CD4-positive, CD25-positive, alpha-beta regulatory T cell (primary cell): ENCODE measurements around the gene MUSK. TPM values are rescaled to one million over a fixed set of nuclear protein-coding genes. Genes with fewer than 3 reads are reported as not detected.

Experiments
- ATAC-seq, 2 donors: fragments of 150-1000 bp; cut with Tn5 transposase; one replicate each; pipeline ENCODE4 v1.10.0; 2021; ENCODE audit warnings: low read depth in 2 of 2, moderate number of reproducible peaks in 2 of 2, moderate library complexity in 1 of 2
- DNase-seq, 3 donors: peaks; one replicate each; pipeline versions ENCODE4 v3.0.0 to v3.0.0-alpha.2; 2012 to 2022; ENCODE audit warnings: mixed read lengths in 1 of 3
- H3K27ac ChIP-seq: one replicate; pipeline ENCODE4 v1.7.0; 2013; ENCODE audit warnings: mild to moderate bottlenecking, low read length; ENCODE audit not compliant: insufficient read depth, poor library complexity, severe bottlenecking
- H3K27me3 ChIP-seq: one replicate; pipeline ENCODE4 v1.7.0; 2013; ENCODE audit warnings: low read length; ENCODE audit not compliant: control insufficient read depth, insufficient read depth
- H3K36me3 ChIP-seq: one replicate; pipeline ENCODE4 v1.7.0; 2013; ENCODE audit warnings: mild to moderate bottlenecking, low read length, moderate library complexity; ENCODE audit not compliant: control insufficient read depth, insufficient read depth
- H3K4me1 ChIP-seq: 2 replicates; pipeline ENCODE4 v1.7.0; 2013; ENCODE audit warnings: mild to moderate bottlenecking, low read length; ENCODE audit not compliant: insufficient read depth, control insufficient read depth, poor library complexity, severe bottlenecking
- H3K4me3 ChIP-seq: one replicate; pipeline ENCODE4 v1.7.0; 2013; ENCODE audit warnings: low read depth, mild to moderate bottlenecking, low read length, moderate library complexity
- H3K9me3 ChIP-seq, 2 experiments: 1 replicate in 1 of 2; 2 replicates in 1 of 2; pipeline ENCODE4 v1.7.0; 2013; ENCODE audit warnings: low read length in 2 of 2, mild to moderate bottlenecking in 1 of 2, moderate library complexity in 1 of 2; ENCODE audit not compliant: control insufficient read depth in 2 of 2
- H3K27ac Mint-ChIP-seq, 3 donors: one replicate each; pipeline ENCODE4 v1.8.0; 2020 to 2022; ENCODE audit warnings: mild to moderate bottlenecking in 3 of 3, mixed read lengths in 3 of 3, moderate library complexity in 2 of 3
- H3K27me3 Mint-ChIP-seq: one replicate; pipeline ENCODE4 v1.8.0; 2022; ENCODE audit warnings: mild to moderate bottlenecking, mixed read lengths
- H3K36me3 Mint-ChIP-seq: one replicate; pipeline ENCODE4 v1.8.0; 2020; ENCODE audit warnings: mixed read lengths
- H3K4me1 Mint-ChIP-seq, 4 donors: one replicate each; pipeline ENCODE4 v1.8.0; 2020 to 2022; ENCODE audit warnings: mixed read lengths in 4 of 4, mild to moderate bottlenecking in 1 of 4
- H3K4me3 Mint-ChIP-seq, 4 donors: one replicate each; pipeline ENCODE4 v1.8.0; 2020 to 2022; ENCODE audit warnings: mild to moderate bottlenecking in 4 of 4, mixed read lengths in 4 of 4, moderate library complexity in 3 of 4
- H3K9me3 Mint-ChIP-seq, 7 donors: one replicate each; pipeline ENCODE4 v1.8.0; 2020 to 2022; ENCODE audit warnings: mixed read lengths in 7 of 7, mild to moderate bottlenecking in 3 of 7, moderate library complexity in 2 of 7
- polyA plus RNA-seq, 4 donors: library from polyadenylated mRNA; unstranded; fragments of 300-500 nt; fragmentation: Illumina TruSeq; gene quantifications; one replicate each; pipeline ENCODE4 v1.2.3, GENCODE V29; 2021
- total RNA-seq: library from RNA; stranded (reverse); gene quantifications from one replicate; pipeline ENCODE4 v1.2.3, GENCODE V29; 2022

The MUSK gene
- total and polyA plus RNA-seq, 5 donors from 2014 or later = not detected

DNA sequence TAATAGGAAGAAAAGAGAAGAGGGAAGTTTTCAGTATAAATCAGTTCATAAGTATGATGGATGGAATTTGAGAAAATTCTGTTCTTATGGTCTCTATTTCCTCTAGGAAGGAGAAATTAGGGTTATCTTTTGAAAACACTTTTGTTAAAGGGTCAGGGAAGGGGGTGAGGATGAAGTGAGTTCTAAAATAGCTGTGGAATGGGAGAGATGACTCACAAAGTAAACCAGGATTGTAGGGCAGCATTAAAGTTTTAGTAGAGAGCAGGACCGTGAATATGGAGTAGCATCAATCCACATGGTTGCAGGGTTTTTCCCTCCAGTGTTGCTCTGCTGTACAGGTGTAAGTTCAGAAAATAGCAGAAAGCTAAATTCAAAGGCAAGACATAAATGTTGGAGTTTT, 32.4 kb downstream of the MUSK start:
- DNase-seq (no peak), ATAC-seq (no peak)
- peaks cover 5% of the 10 kb centered on the region for H3K27me3 Mint-ChIP-seq
- H3K4me3 Mint-ChIP-seq = no peak overlapping the region
- H3K9me3 Mint-ChIP-seq = peaks cover 0 to 6% (median 1%) of the 10 kb centered on the region in 7 donors
- H3K4me3 ChIP-seq = no peak overlapping the region
- no peaks in the 10 kb centered on the region for H3K27me3 ChIP-seq
- H3K36me3 Mint-ChIP-seq = no peaks in the 10 kb centered on the region
- no peak overlapping the region for H3K27ac Mint-ChIP-seq
- H3K36me3 ChIP-seq = no peaks in the 10 kb centered on the region
- H3K4me1 ChIP-seq = no peaks in the 10 kb centered on the region
- H3K27ac ChIP-seq = no peak overlapping the region
- no peaks in the 10 kb centered on the region for H3K9me3 ChIP-seq
- H3K4me1 Mint-ChIP-seq = no peaks in the 10 kb centered on the region

- Histone ChIP-seq H3K4me3 (no peak overlapping the region), H3K4me1 (no peaks in the 10 kb centered on the region)
Measured at GRCh38 chr9:110703669-110704068, 35.1 kb downstream of the MUSK start.

GRCh38 chr9:110707419-110707818, 38.8 kb downstream of the MUSK start:
- no peaks in the 10 kb centered on the region for H3K36me3 ChIP-seq
- H3K27me3 Mint-ChIP-seq = no peaks in the 10 kb centered on the region

More at GRCh38 chr9:110703669-110704068, 35.1 kb downstream of the MUSK start:
- Histone ChIP-seq H3K27me3 (no peaks in the 10 kb centered on the region), H3K36me3 (no peaks in the 10 kb centered on the region), H3K27ac (no peak overlapping the region), H3K9me3 (no peaks in the 10 kb centered on the region)
- H3K4me3 Mint-ChIP-seq = no peak overlapping the region
- no peak for DNase-seq
- ATAC-seq = no peak
- H3K4me1 Mint-ChIP-seq = no peaks in the 10 kb centered on the region
- H3K9me3 Mint-ChIP-seq = peaks cover 0 to 6% (median 0%) of the 10 kb centered on the region in 7 donors
- peaks cover 5% of the 10 kb centered on the region for H3K27me3 Mint-ChIP-seq
- H3K36me3 Mint-ChIP-seq = no peaks in the 10 kb centered on the region
- no peak overlapping the region for H3K27ac Mint-ChIP-seq

DNA sequence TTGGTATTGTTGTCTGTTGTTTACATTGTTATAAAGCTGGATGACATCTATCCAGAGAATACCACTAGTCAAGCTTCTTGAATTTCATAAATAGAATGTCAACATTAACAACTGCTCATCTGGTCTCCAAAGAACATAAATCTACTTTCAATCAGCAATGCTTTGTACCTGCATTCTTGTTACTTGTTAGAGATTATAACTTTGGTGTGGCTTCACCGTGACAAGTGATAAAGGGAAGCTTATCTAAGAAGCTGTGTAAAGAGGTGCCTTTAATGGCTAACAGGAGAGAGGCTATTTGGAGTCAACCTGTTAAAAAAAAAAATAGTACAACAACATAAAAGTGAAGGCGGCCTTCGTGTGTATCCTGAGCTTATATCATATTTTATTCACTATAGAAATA, 41.8 kb downstream of the MUSK start:
- Histone ChIP-seq H3K4me3 (no peak overlapping the region), H3K9me3 (no peaks in the 10 kb centered on the region), H3K27me3 (no peaks in the 10 kb centered on the region), H3K27ac (no peak overlapping the region), H3K36me3 (no peaks in the 10 kb centered on the region), H3K4me1 (no peaks in the 10 kb centered on the region)
- H3K4me3 Mint-ChIP-seq = no peak overlapping the region
- H3K27me3 Mint-ChIP-seq = no peaks in the 10 kb centered on the region
- no peaks in the 10 kb centered on the region for H3K4me1 Mint-ChIP-seq
- DNase-seq (no peak), ATAC-seq (no peak)
- H3K36me3 Mint-ChIP-seq = no peaks in the 10 kb centered on the region
- no peak overlapping the region for H3K27ac Mint-ChIP-seq
- peaks cover 0 to 4% (median 1%) of the 10 kb centered on the region in 7 donors for H3K9me3 Mint-ChIP-seq

More at GRCh38 chr9:110707419-110707818, 38.8 kb downstream of the MUSK start:
- no peaks in the 10 kb centered on the region for H3K9me3 ChIP-seq
- no peaks in the 10 kb centered on the region for H3K4me1 Mint-ChIP-seq
- ATAC-seq (no peak), DNase-seq (no peak)
- H3K27ac ChIP-seq = no peak overlapping the region
- no peaks in the 10 kb centered on the region for H3K36me3 Mint-ChIP-seq
- H3K4me1 ChIP-seq = no peaks in the 10 kb centered on the region
- no peaks in the 10 kb centered on the region for H3K27me3 ChIP-seq
- H3K4me3 Mint-ChIP-seq = no peak overlapping the region
- H3K9me3 Mint-ChIP-seq = peaks cover 0 to 1% (median 0%) of the 10 kb centered on the region in 7 donors
- H3K27ac Mint-ChIP-seq = no peak overlapping the region
- no peak overlapping the region for H3K4me3 ChIP-seq

GRCh38 chr9:110712955-110713354, 44.4 kb downstream of the MUSK start:
- no peaks in the 10 kb centered on the region for H3K36me3 Mint-ChIP-seq
- H3K9me3 ChIP-seq = no peaks in the 10 kb centered on the region
- H3K4me1 ChIP-seq = no peaks in the 10 kb centered on the region
- no peaks in the 10 kb centered on the region for H3K27me3 ChIP-seq
- no peaks in the 10 kb centered on the region for H3K27me3 Mint-ChIP-seq
- DNase-seq = no peak
- no peaks in the 10 kb centered on the region for H3K36me3 ChIP-seq
- peaks cover 0 to 5% (median 4%) of the 10 kb centered on the region in 7 donors for H3K9me3 Mint-ChIP-seq
- no peak overlapping the region for H3K27ac ChIP-seq
- no peak overlapping the region for H3K27ac Mint-ChIP-seq
- no peak overlapping the region for H3K4me3 Mint-ChIP-seq
- no peaks in the 10 kb centered on the region for H3K4me1 Mint-ChIP-seq
- H3K4me3 ChIP-seq = no peak overlapping the region
- ATAC-seq = no peak

DNA sequence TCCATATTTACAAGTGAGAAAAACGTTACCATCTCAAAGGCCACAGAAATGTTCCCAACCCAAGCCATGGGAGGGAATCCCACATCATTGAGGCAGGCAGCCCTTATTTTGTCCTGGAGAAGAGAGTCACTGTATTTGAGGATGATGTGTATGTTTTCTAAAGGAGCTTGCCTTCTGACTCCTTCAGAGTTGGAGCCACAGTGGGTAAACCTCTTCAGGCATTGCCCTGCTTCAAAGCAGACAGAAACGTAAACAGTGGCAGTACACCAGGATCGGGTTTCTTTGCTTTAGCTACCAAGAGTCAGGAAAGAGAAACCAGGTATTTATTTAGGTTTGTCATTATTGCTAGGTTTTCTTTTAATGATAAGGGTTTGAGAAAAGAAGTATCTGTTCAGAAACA, 45.7 kb downstream of the MUSK start:
- DNase-seq (no peak), ATAC-seq (no peak)
- H3K4me1 Mint-ChIP-seq = no peaks in the 10 kb centered on the region
- no peaks in the 10 kb centered on the region for H3K27me3 Mint-ChIP-seq
- H3K4me3 Mint-ChIP-seq = no peak overlapping the region
- H3K27me3 ChIP-seq = no peaks in the 10 kb centered on the region
- no peak overlapping the region for H3K27ac Mint-ChIP-seq
- no peaks in the 10 kb centered on the region for H3K9me3 ChIP-seq
- H3K9me3 Mint-ChIP-seq = peaks cover 0 to 8% (median 4%) of the 10 kb centered on the region in 7 donors
- no peaks in the 10 kb centered on the region for H3K4me1 ChIP-seq
- no peaks in the 10 kb centered on the region for H3K36me3 Mint-ChIP-seq
- no peak overlapping the region for H3K4me3 ChIP-seq
- H3K36me3 ChIP-seq = no peaks in the 10 kb centered on the region
- H3K27ac ChIP-seq = no peak overlapping the region

DNA sequence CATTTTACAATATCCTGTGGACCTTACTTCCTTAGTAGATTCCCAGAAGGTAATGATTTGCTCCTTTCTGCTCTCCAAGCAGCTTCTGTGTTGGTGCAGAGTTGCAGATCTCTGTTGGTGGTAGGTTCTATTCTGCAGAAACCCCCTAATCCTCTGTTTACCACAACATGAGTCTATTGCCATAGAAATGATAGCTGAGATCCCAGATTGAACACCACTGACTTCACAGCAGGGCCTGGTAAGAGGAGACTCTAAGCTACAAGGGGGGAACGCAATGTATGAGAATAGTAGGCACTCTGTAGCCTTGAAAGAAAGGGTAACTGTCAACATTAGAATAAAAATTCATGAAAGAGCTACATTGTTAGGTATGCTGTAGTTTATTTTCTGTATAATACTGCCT, 59.5 kb downstream of the MUSK start:
- ATAC-seq = no peak

DNA sequence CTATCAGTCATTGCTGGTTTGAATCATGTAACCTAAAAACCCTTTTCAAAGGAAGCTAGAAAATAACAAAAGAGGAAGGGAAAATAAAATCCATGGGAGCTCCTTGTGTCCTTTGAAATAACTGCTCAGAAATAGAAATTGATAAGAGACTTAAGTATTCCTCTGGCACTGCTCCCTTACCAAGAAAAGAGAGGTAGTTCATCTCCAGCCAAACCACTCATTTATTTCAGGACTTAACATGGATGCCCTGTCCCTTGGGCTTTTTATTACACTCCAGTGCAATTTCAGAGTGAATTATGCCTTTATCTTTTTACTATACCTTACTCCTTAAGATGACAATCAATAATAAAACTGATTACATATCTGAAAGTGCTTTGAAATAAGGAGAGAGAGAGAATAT, 61.0 kb downstream of the MUSK start:
- H3K36me3 ChIP-seq = no peaks in the 10 kb centered on the region
- no peak for ATAC-seq
- no peak overlapping the region for H3K27ac Mint-ChIP-seq
- no peaks in the 10 kb centered on the region for H3K27me3 Mint-ChIP-seq
- H3K9me3 Mint-ChIP-seq = peaks cover 0 to 5% (median 0%) of the 10 kb centered on the region in 7 donors
- no peak overlapping the region for H3K4me3 ChIP-seq
- H3K36me3 Mint-ChIP-seq = no peaks in the 10 kb centered on the region
- no peaks in the 10 kb centered on the region for H3K4me1 ChIP-seq
- H3K27me3 ChIP-seq = no peaks in the 10 kb centered on the region
- no peak for DNase-seq
- no peak overlapping the region for H3K4me3 Mint-ChIP-seq
- H3K4me1 Mint-ChIP-seq = no peaks in the 10 kb centered on the region
- no peaks in the 10 kb centered on the region for H3K9me3 ChIP-seq
- no peak overlapping the region for H3K27ac ChIP-seq

More for the DNA sequence above, 59.5 kb downstream of the MUSK start:
- Histone ChIP-seq H3K4me1 (no peaks in the 10 kb centered on the region), H3K27ac (no peak overlapping the region), H3K9me3 (no peaks in the 10 kb centered on the region), H3K36me3 (no peaks in the 10 kb centered on the region), H3K4me3 (no peak overlapping the region), H3K27me3 (no peaks in the 10 kb centered on the region)
- Mint-ChIP-seq H3K36me3 (no peaks in the 10 kb centered on the region), H3K9me3 (peaks cover 0 to 5% (median 2%) of the 10 kb centered on the region in 7 donors), H3K27ac (no peak overlapping the region), H3K27me3 (no peaks in the 10 kb centered on the region), H3K4me1 (no peaks in the 10 kb centered on the region), H3K4me3 (no peak overlapping the region)
- no peak for DNase-seq
